ENCODE results near the gene CTXN3. TPM values are rescaled to one million over a fixed set of nuclear protein-coding genes. Genes with fewer than 3 reads are reported as not detected.

CTXN3 gene
- total and polyA plus RNA-seq, 10 of the 15 experiments (the other 5 are each of a cell fraction or from before 2014, with no cell fraction given) = not detected

GRCh38 chr5:127664093-127664492 is 15.2 kb downstream of the CTXN3 start (continued):
- TF ChIP-seq, protein P1, sequence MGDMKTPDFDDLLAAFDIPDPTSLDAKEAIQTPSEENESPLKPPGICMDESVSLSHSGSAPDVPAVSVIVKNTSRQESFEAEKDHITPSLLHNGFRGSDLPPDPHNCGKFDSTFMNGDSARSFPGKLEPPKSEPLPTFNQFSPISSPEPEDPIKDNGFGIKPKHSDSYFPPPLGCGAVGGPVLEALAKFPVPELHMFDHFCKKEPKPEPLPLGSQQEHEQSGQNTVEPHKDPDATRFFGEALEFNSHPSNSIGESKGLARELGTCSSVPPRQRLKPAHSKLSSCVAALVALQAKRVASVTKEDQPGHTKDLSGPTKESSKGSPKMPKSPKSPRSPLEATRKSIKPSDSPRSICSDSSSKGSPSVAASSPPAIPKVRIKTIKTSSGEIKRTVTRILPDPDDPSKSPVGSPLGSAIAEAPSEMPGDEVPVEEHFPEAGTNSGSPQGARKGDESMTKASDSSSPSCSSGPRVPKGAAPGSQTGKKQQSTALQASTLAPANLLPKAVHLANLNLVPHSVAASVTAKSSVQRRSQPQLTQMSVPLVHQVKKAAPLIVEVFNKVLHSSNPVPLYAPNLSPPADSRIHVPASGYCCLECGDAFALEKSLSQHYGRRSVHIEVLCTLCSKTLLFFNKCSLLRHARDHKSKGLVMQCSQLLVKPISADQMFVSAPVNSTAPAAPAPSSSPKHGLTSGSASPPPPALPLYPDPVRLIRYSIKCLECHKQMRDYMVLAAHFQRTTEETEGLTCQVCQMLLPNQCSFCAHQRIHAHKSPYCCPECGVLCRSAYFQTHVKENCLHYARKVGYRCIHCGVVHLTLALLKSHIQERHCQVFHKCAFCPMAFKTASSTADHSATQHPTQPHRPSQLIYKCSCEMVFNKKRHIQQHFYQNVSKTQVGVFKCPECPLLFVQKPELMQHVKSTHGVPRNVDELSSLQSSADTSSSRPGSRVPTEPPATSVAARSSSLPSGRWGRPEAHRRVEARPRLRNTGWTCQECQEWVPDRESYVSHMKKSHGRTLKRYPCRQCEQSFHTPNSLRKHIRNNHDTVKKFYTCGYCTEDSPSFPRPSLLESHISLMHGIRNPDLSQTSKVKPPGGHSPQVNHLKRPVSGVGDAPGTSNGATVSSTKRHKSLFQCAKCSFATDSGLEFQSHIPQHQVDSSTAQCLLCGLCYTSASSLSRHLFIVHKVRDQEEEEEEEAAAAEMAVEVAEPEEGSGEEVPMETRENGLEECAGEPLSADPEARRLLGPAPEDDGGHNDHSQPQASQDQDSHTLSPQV (IDR thresholded peaks at IDR 0.05) = no peak
- TF ChIP-seq, protein P2, sequence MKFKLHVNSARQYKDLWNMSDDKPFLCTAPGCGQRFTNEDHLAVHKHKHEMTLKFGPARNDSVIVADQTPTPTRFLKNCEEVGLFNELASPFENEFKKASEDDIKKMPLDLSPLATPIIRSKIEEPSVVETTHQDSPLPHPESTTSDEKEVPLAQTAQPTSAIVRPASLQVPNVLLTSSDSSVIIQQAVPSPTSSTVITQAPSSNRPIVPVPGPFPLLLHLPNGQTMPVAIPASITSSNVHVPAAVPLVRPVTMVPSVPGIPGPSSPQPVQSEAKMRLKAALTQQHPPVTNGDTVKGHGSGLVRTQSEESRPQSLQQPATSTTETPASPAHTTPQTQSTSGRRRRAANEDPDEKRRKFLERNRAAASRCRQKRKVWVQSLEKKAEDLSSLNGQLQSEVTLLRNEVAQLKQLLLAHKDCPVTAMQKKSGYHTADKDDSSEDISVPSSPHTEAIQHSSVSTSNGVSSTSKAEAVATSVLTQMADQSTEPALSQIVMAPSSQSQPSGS (IDR thresholded peaks at IDR 0.05; ENCODE audit: low read length) = no peak
- TF ChIP-seq ZNF384 (IDR thresholded peaks at IDR 0.05; ENCODE audit: borderline replicate concordance, low read depth, low read length) (no peak), BACH1 (IDR thresholded peaks at IDR 0.05; ENCODE audit: borderline replicate concordance) (no peak), SMARCA5 (IDR thresholded peaks at IDR 0.05) (no peak), NR2C1 (IDR thresholded peaks at IDR 0.05) (no peak)
- TF ChIP-seq, protein P3, sequence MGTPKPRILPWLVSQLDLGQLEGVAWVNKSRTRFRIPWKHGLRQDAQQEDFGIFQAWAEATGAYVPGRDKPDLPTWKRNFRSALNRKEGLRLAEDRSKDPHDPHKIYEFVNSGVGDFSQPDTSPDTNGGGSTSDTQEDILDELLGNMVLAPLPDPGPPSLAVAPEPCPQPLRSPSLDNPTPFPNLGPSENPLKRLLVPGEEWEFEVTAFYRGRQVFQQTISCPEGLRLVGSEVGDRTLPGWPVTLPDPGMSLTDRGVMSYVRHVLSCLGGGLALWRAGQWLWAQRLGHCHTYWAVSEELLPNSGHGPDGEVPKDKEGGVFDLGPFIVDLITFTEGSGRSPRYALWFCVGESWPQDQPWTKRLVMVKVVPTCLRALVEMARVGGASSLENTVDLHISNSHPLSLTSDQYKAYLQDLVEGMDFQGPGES (IDR thresholded peaks at IDR 0.05) = no peak
